Osteocyte (in vitro differentiated cells): Measurements from ENCODE around the gene CFAP97D2. TPM values are rescaled to one million over a fixed set of nuclear protein-coding genes. Genes with fewer than 3 reads are reported as not detected.
"Not testable (repeated sequence)": the region's sequence is repeated elsewhere in the genome, so short reads cannot be mapped to it uniquely, and the experiment has no call there.

Experiments used
- DNase-seq: peaks from one replicate; pipeline ENCODE4 v3.0.0; 2021; ENCODE audit warnings: mixed read lengths; ENCODE audit not compliant: unreplicated experiment; ENCODE audit errors: extremely low spot score
- H3K27ac Mint-ChIP-seq: one replicate; pipeline ENCODE4 v1.8.0; 2021; ENCODE audit warnings: mild to moderate bottlenecking, mixed read lengths; ENCODE audit not compliant: unreplicated experiment
- H3K27me3 Mint-ChIP-seq: one replicate; pipeline ENCODE4 v1.8.0; 2021; ENCODE audit warnings: mixed read lengths; ENCODE audit not compliant: unreplicated experiment
- H3K36me3 Mint-ChIP-seq: one replicate; pipeline ENCODE4 v1.8.0; 2021; ENCODE audit warnings: mixed read lengths; ENCODE audit not compliant: unreplicated experiment
- H3K4me1 Mint-ChIP-seq: one replicate; pipeline ENCODE4 v1.8.0; 2021; ENCODE audit warnings: mixed read lengths; ENCODE audit not compliant: unreplicated experiment
- H3K4me3 Mint-ChIP-seq: one replicate; pipeline ENCODE4 v1.8.0; 2021; ENCODE audit warnings: mild to moderate bottlenecking, moderate library complexity, mixed read lengths; ENCODE audit not compliant: unreplicated experiment
- H3K9me3 Mint-ChIP-seq: one replicate; pipeline ENCODE4 v1.8.0; 2021; ENCODE audit warnings: mixed read lengths; ENCODE audit not compliant: unreplicated experiment
- CTCF ChIP-seq: fragments of 200-600 bp; sonication (generic); IDR thresholded peaks from 2 replicates; pipeline ENCODE4 v1.5.0; 2021; ENCODE audit warnings: antibody characterized with exemption, mild to moderate bottlenecking, moderate library complexity
- total RNA-seq: library from RNA; stranded (reverse); gene quantifications from 2 replicates; pipeline ENCODE4 v1.2.1, GENCODE V29; 2021

The CFAP97D2 gene
- total RNA-seq, 1 donor from 2014 or later = not detected

GRCh38 chr13:114155320-114155719 is 23.7 kb upstream of the CFAP97D2 start:
- H3K27me3 Mint-ChIP-seq = peaks cover 44% of the 10 kb centered on the region
- TF ChIP-seq CTCF = no peak
- DNase-seq = no peak

GRCh38 chr13:114155926-114156883 is 22.9 kb upstream of the CFAP97D2 start:
- DNase-seq = no peak
- Mint-ChIP-seq H3K27ac (no peak overlapping the region), H3K27me3 (peaks cover 48% of the 10 kb centered on the region), H3K4me3 (no peak overlapping the region), H3K4me1 (peaks cover 10% of the 10 kb centered on the region), H3K36me3 (no peaks in the 10 kb centered on the region), H3K9me3 (no peaks in the 10 kb centered on the region)
- no peak for TF ChIP-seq CTCF

More at GRCh38 chr13:114155320-114155719, 23.7 kb upstream of the CFAP97D2 start:
- H3K4me1 Mint-ChIP-seq = peaks cover 10% of the 10 kb centered on the region
- no peak overlapping the region for H3K4me3 Mint-ChIP-seq
- H3K27ac Mint-ChIP-seq = no peak overlapping the region
- H3K36me3 Mint-ChIP-seq = no peaks in the 10 kb centered on the region
- no peaks in the 10 kb centered on the region for H3K9me3 Mint-ChIP-seq

- peaks cover 11% of the 10 kb centered on the region for H3K4me1 Mint-ChIP-seq
- H3K4me3 Mint-ChIP-seq = no peak overlapping the region
- no peak for DNase-seq
- no peaks in the 10 kb centered on the region for H3K36me3 Mint-ChIP-seq
- H3K27me3 Mint-ChIP-seq = peaks cover 45% of the 10 kb centered on the region
- H3K27ac Mint-ChIP-seq = no peak overlapping the region
- TF ChIP-seq CTCF = no peak
- H3K9me3 Mint-ChIP-seq = no peaks in the 10 kb centered on the region
Measured at GRCh38 chr13:114157869-114158495, 21.1 kb upstream of the CFAP97D2 start.

DNA sequence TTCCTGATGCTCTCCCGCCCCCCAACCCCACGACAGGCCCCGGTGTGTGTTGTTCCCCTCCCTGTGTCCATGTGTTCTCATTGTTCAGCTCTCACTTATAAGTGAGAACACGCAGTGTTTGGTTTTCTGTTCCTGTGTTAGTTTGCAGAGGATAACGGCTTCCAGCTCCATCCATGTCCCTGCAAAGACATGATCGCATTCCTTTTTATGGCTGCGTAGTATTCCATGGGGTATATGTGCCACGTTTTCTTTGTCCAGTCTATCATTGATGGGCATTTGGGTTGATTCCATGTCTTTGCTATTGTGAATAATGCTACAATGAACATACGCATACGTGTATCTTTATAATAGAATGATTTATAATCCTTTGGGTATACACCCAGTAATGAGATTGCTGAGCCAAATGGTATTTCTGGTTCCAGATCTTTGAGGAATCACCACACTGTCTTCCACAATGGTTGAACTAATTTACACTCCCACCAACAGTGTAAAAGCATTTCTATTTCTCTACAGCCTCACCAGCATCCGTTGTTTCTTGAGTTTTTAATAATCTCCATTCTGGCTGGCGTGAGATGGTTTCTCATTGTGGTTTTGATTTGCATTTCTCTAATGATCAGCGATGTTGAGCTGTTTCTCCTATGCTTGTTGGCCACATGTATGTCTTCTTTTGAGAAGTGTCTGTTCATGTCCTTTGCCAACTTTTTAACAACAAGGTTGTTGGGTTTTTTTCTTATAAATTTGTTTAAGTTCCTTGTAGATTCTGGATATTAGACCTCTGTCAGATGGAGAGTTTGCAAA is 20.0 kb upstream of the CFAP97D2 start:
- peaks cover 41% of the 10 kb centered on the region for H3K27me3 Mint-ChIP-seq
- H3K27ac Mint-ChIP-seq = not testable (repeated sequence)

DNA sequence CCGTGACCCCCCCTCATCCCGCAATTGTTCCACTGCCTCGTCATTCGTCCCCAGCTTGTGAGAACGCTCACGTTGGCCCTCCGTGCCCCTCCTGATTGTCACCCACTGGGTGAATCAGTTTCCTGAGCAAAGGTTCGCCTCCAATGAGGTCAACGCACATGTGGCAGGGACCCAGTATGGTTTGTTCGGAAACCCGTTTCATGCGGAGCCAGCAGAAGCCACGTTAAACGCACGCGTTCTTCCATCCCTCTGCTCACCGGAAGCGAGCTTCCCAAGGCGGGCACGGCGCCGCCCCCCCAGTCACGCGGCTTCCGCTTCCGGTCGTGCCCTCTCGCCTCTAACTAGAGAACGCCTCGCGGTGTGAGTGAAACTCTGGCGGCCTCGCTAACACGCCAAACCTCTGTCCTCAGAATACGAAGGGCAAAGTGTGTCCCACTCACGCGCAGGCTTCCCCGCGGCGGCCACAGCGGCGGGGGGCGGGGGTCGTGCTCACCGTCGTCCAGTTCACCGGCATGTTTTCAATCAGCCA is 18.0 kb upstream of the CFAP97D2 start:
- Mint-ChIP-seq H3K36me3 (no peaks in the 10 kb centered on the region), H3K27ac (no peak overlapping the region), H3K9me3 (no peaks in the 10 kb centered on the region), H3K4me1 (peaks cover 10% of the 10 kb centered on the region), H3K4me3 (no peak overlapping the region), H3K27me3 (peaks cover 42% of the 10 kb centered on the region)
- no peak for DNase-seq
- TF ChIP-seq CTCF = no peak

More for the DNA sequence above, 20.0 kb upstream of the CFAP97D2 start:
- not testable (repeated sequence) for H3K4me1 Mint-ChIP-seq, H3K36me3 Mint-ChIP-seq, H3K9me3 Mint-ChIP-seq, DNase-seq, H3K4me3 Mint-ChIP-seq
